Panc1 (cell line): Measurements from ENCODE around the gene ADM2. TPM values are rescaled to one million over a fixed set of nuclear protein-coding genes. Genes with fewer than 3 reads are reported as not detected.

Experiments used
- ATAC-seq: fragments of 200-7000 bp; cut with Tn5 transposase; 2 replicates; pipeline ENCODE4 v1.9.1; 2020; ENCODE audit warnings: mild to moderate bottlenecking, moderate library complexity
- BruUV-seq: library from RNA; stranded (reverse); fragments of 400-500 nt; replicated peaks from 2 replicates; lab custom pipeline; 2021; lab: Mats Ljungman, UMichigan
- CTCF ChIA-PET: fragments of 300-600 bp; sonication (Branson Sonifier 250); formaldehyde crosslinking; loops from one replicate; lab custom pipeline; 2022; ENCODE audit warnings: antibody characterized with exemption; lab: Charles Lee
- POLR2A ChIA-PET: fragments of 300-600 bp; sonication (Branson Sonifier 250); formaldehyde crosslinking; loops from one replicate; lab custom pipeline; 2022; ENCODE audit warnings: antibody characterized with exemption; lab: Charles Lee
- DNase-seq: peaks from one replicate; pipeline ENCODE4 v3.0.0-alpha.2; 2010; ENCODE audit warnings: low read depth, low spot score
- H3K27ac ChIP-seq: 2 replicates; pipeline ENCODE4 v1.5.1; 2011; ENCODE audit warnings: mild to moderate bottlenecking, low read length, inconsistent platforms
- H3K27me3 ChIP-seq: fragments of 200-500 bp; sonication (Bioruptor generic); 2 replicates; pipeline ENCODE4 v1.6.0; 2014; ENCODE audit warnings: low read length, inconsistent platforms; ENCODE audit not compliant: control insufficient read depth, insufficient read depth
- H3K36me3 ChIP-seq: fragments of 200-500 bp; sonication (Bioruptor generic); 2 replicates; pipeline ENCODE4 v1.5.1; 2014; ENCODE audit warnings: inconsistent platforms, mild to moderate bottlenecking, low read length, moderate library complexity; ENCODE audit not compliant: control insufficient read depth, insufficient read depth
- H3K4me1 ChIP-seq: 2 replicates; pipeline ENCODE4 v1.5.1; 2011; ENCODE audit warnings: inconsistent platforms, mild to moderate bottlenecking, low read length, moderate library complexity; ENCODE audit not compliant: control insufficient read depth, insufficient read depth
- H3K4me3 ChIP-seq, 2 experiments: 2 replicates each; pipeline ENCODE4 v1.5.1; 2011 to 2012; ENCODE audit warnings: low read depth in 2 of 2, low read length in 2 of 2, mild to moderate bottlenecking in 2 of 2, inconsistent platforms in 1 of 2, moderate library complexity in 1 of 2
- H3K9me3 ChIP-seq: fragments of 200-500 bp; sonication (Bioruptor generic); 2 replicates; pipeline ENCODE4 v1.5.1; 2014; ENCODE audit warnings: low read depth, mild to moderate bottlenecking, inconsistent platforms, low read length, moderate library complexity; ENCODE audit not compliant: control insufficient read depth, insufficient read depth
- CTCF ChIP-seq: fragments of 450-650 bp; IDR thresholded peaks from 2 replicates; pipeline ENCODE4 v1.5.1; 2017; ENCODE audit warnings: mild to moderate bottlenecking
- POLR2AphosphoS5 ChIP-seq: IDR thresholded peaks from 2 replicates; pipeline ENCODE4 v1.6.1; 2012; ENCODE audit warnings: mild to moderate bottlenecking, low read depth, low read length, moderate library complexity
- REST ChIP-seq, 2 experiments: IDR thresholded peaks; 2 replicates each; pipeline ENCODE4 v1.6.1; 2011 to 2012; ENCODE audit warnings: low read depth in 2 of 2, control low read depth in 1 of 2, low read length in 1 of 2, mild to moderate bottlenecking in 1 of 2, moderate library complexity in 1 of 2; ENCODE audit not compliant: insufficient read depth in 1 of 2
- SIN3A ChIP-seq: IDR thresholded peaks from 2 replicates; pipeline ENCODE4 v1.6.1; 2012; ENCODE audit warnings: low read depth, mild to moderate bottlenecking, low read length, moderate library complexity, borderline replicate concordance; ENCODE audit not compliant: insufficient read depth
- TCF7L2 ChIP-seq: IDR thresholded peaks from 2 replicates; pipeline ENCODE4 v1.6.1; 2011; ENCODE audit warnings: mild to moderate bottlenecking, low read depth, low read length, inconsistent platforms
- in situ Hi-C: cut with HindIII; loops from 2 replicates; pipeline ENCODE4 v1.10.0; 2016; ENCODE audit warnings: low sequenced_read_pairs, low pct_unique_long_range_greater_than_20kb
- intact Hi-C: fragments of 100-400 bp; cut with micrococcal nuclease; formaldehyde crosslinking; loops from one replicate; pipeline ENCODE4 v1.10.0; 2022; ENCODE audit not compliant: unreplicated experiment
- total RNA-seq: library from RNA; stranded (reverse); gene quantifications from one replicate; pipeline ENCODE4 v1.2.1, GENCODE V29; 2021; ENCODE audit not compliant: unreplicated experiment

The ADM2 gene
- total RNA-seq, 1 experiment from 2014 or later, result 3.9 TPM

- no TSS peak for BruUV-seq
- Histone ChIP-seq H3K27me3 (no peaks in the 10 kb centered on the region), H3K9me3 (no peaks in the 10 kb centered on the region), H3K4me3 (no peak overlapping the region), H3K4me1 (peaks cover 4% of the 10 kb centered on the region), H3K36me3 (no peaks in the 10 kb centered on the region), H3K27ac (no peak overlapping the region)
- intact Hi-C loops, result no loop called here
- in situ Hi-C loops, result no loop called here
- POLR2A ChIA-PET, result no interaction called here
- ATAC-seq (no peak), DNase-seq (no peak)
- CTCF ChIA-PET, result no interaction called here
- TF ChIP-seq POLR2AphosphoS5, result no peak
- no peak for TF ChIP-seq REST (IDR thresholded peaks at IDR 0.05; ENCODE audit: insufficient read depth in 1 of 2, low read depth in 2 of 2, low read length in 1 of 2)
- TF ChIP-seq CTCF, result no peak
- TF ChIP-seq SIN3A, result no peak
- no peak for TF ChIP-seq TCF7L2
Observed at GRCh38 chr22:50479721-50480120, 1.6 kb upstream of the ADM2 start.

- in situ Hi-C loops, result no loop called here
- no peak for ATAC-seq
- BruUV-seq, result no TSS peak
Observed at GRCh38 chr22:50481045-50481439, 301 bp upstream of the ADM2 start.

More at GRCh38 chr22:50481045-50481439, 301 bp upstream of the ADM2 start:
- ChIA-PET POLR2A (no interaction called here), CTCF (no interaction called here)
- no peaks in the 10 kb centered on the region for H3K9me3 ChIP-seq
- H3K4me1 ChIP-seq, result peaks cover 8% of the 10 kb centered on the region
- H3K27me3 ChIP-seq, result no peaks in the 10 kb centered on the region
- DNase-seq, result no peak
- intact Hi-C loops, result no loop called here
- peak overlapping the region; percentile 57 to 72 for H3K4me3 ChIP-seq
- no peaks in the 10 kb centered on the region for H3K36me3 ChIP-seq
- no peak overlapping the region for H3K27ac ChIP-seq
- no peak for TF ChIP-seq POLR2AphosphoS5
- no peak for TF ChIP-seq SIN3A
- no peak for TF ChIP-seq TCF7L2
- TF ChIP-seq REST (IDR thresholded peaks at IDR 0.05; ENCODE audit: insufficient read depth in 1 of 2, low read depth in 2 of 2, low read length in 1 of 2), result no peak
- no peak for TF ChIP-seq CTCF
